GM21786 (cell line): ENCODE results near the gene APOOL.
"Not testable (repeated sequence)": the region's sequence is repeated elsewhere in the genome, so short reads cannot be mapped to it uniquely, and the experiment has no call there.

Source experiments
- ATAC-seq: cut with Tn5 transposase; IDR thresholded peaks from one replicate; pipeline ENCODE4 v1.9.1; 2021; ENCODE audit not compliant: unreplicated experiment

Gene APOOL

DNA sequence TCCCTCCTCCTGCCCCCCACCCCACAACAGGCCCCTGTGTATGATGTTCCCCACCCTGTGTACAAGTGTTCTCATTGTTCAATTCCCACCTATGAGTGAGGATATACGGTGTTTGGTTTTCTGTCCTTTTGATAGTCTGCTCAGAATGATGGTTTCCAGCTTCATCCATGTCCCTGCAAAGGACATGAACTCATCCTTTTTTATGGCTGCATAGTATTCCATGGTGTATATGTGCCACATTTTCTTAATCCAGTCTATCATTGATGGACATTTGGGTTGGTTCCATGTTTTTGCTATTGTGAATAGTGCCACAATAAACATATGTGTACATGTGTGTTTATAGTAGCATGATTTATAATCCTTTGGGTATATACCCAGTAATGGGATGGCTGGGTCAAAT is 73.6 kb downstream of the APOOL start:
- not testable (repeated sequence) for ATAC-seq

DNA sequence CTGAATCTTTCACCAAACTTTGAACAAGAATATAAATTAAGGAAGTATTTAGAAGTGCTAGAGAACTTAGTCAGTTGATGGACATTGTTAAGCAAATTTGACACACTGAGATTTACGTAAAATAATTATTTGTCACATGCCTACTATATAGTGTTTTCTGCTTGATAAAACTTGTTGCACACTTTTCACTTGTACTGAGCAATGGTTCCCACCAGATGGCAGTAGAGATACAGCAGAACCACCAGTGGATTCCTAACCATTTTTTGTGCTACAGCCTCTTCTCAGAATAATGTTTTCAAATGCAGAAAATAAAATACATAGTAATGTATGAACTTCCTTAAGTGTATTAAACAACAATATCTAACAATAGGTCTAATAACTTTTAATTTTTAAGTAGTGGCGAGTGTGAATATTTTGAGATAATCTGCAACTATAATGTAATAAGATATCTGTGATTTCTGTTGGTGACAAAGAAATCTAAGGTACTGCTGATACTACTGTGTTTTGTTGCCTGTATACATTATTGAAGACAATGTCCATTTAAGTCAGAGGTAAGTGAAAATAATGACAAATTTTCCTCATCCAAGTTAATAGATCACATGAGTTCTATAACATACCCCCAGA is 81.2 kb downstream of the APOOL start:
- peak; percentile 89 for ATAC-seq

DNA sequence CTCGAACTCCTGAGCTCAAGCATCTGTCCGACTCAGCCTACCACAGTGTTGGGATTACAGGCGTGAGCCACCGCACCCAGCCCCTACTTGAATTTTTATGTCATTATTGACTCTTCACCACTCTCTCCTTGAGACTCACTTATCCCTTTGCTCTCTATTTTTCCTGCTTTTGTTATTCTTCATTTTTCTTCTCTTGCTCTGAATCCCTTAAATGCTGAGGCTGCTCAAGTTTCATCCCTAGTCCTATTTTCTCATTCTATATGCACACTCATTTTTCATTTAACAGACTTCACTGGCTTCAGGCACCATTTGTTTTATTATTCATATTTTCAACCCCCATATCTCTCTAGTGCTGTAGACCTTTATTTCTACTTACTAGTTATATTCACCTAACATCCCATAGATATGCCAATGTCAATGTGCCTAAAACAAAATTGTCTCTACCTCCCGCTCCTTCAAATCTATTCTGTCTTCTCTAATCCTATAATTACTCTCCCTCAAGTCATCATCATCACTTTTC is 85.7 kb downstream of the APOOL start:
- ATAC-seq, result no peak

DNA sequence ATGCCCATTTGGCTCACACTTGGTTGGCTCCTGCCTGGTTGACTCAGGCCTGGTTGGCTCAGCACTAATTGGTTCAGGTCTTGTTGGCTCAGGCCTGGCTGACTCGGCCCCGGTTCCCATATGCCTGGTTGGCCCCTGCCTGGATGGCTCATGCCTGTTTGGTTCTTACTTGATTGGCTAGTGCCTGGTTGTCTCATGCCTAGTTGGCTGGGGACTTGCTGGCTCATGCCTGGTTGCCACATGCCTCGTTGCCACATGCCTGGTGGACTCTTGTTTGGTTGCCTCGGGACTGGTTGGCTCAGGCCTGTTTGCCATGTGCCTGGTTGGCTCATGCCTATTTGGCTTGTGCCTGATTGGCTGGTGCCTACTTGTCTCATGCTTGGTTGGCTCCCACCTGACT is 103.7 kb downstream of the APOOL start:
- ATAC-seq, result no peak

DNA sequence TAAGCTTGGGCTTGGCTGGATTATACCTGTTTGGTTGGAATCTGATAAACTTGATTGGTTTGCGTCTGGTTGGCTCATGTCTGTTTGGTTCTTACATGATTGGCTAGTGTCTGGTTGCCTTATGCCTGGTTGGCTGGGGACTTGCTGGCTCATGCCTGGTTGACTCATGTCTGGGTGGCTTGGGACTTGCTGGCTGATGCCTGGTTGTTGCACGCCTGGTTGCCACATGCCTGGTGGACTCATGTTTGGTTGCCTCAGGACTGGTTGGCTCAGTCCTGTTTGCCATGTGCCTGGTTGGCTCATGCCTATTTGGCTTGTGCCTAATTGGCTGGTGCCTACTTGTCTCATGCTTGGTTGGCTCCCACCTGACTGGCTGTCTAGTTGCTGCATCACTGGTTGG is 104.5 kb downstream of the APOOL start:
- ATAC-seq, result no peak

DNA sequence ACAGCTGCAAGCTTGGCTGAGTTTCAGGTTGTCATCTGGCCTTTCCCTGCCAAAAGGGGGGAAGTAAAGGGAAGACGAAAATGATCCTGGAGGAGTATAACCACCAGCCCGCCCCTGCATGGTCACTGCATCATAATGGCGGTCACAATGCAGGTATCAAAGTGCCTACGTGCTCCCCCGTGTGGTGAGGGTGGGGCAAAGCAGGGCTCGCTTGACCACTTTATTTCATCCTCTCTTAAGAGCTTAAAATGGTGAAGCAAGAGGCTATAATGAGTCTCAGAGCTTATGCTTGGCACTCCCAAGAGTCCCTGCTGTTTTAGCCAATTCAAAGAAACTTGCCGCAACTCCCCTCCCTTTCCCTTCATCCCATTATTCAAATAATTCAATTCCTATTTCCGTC is 105.6 kb downstream of the APOOL start:
- no peak for ATAC-seq

DNA sequence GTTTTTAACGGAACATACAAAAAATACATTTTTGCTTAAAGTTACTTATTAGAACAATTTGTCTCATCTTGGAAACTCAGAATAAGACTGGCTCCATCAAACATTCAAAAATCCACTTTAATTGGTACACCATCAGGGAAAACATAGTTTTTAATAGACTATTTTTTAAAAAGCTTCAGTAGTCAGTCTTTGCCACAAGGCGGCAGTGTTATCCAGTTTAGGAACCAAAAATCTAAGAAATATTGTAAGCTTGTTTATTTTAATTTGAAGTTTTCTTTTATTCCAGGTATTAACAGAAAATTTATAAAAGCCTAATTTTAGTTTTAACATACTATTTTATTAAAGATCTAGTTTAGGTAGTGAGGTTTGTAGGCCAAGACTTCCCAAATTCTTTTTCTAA is 107.7 kb downstream of the APOOL start:
- ATAC-seq, result no peak

DNA sequence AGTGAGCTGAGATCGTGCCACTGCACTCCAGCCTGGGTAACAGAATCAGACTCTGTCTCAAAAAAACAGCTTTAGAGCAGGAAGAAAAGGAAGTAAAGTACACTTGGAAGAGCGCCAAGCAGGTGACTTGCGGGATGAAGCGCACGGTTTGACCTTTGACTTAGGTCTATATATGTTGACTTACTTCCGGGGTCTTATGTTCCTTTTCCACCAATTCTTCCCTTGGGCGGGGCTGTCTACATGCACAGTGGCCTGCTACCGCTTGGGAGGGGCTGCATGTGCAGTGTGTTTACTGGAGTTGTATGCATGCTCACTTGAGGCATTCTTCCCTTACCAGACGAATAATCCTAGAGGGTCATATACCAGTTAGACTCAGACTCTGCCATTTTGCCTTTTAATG is 108.6 kb downstream of the APOOL start:
- ATAC-seq, result no peak

DNA sequence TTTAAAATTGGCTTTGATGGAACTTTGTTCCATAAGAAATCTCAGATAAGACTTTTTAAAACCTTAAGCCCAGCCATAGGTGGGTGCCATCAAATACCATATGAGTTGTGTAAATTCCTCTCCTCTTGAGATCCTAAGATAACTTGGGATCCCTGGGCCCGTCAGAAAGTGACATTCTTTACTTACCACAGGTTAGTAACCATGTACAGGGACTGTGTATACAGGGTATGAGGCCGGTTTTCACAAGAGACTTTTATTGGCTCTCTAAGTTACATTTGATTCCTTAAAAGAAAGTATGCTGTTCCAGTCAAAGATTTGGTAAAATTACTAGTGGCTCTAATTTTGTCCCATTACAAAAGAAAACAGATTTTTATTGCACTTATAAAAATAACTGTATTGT is 110.1 kb downstream of the APOOL start:
- no peak for ATAC-seq

DNA sequence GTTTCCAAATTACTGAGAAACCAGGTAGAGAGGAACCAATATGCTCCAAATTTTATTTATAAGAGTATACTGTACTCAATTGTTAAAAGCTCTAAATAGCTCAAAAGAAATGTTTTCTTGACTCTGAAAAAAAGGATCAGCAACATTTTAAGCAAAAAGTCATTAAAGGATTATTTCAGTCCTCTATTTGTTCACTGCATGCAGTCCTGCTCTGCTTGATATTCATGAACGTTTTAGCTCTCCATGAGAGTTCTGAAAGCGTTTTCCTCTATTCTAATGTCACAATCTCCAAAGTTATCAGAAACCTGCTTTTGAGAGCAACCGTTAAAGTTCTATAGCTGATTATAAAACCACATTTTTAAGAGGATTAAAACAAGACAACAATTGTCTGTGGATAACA is 110.5 kb downstream of the APOOL start:
- ATAC-seq, result no peak

DNA sequence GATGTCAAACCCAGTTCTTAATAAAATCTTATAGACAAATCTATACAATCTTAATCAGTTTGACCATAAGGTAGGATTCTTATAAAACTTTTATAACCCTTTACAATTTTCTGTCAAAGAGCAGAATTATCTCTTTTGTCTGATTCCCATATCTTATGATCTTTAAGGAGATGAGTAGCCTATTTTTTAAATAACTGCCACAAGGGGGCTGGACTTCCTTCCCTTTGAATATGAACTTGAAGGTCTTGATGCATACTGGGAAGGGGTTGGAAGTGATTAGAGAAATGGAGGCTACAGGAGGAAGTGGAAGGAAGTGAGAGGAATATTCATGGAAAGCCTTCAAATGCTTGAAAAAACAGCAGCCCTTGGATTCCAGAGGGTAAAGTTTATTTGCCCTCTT is 111.1 kb downstream of the APOOL start:
- no peak for ATAC-seq

DNA sequence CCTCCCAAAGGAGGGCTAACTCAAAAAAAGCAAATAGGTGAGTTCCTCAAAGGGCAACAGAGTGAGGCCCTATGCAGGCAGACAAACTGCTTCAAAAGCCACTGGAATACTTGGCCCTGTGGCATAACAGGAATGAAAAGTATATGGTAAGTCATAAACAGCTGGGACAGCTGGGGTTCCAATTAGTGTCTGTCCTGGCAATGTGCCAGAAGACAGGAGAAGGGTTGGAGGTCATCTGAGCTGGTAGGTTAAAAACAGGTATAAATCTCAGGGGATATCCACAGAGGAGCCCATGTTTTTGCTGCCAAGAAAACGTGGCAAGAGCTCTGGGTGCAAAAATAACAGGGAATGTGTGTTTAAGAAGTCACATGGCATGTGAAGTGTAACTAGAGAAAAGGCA is 111.6 kb downstream of the APOOL start:
- no peak for ATAC-seq

DNA sequence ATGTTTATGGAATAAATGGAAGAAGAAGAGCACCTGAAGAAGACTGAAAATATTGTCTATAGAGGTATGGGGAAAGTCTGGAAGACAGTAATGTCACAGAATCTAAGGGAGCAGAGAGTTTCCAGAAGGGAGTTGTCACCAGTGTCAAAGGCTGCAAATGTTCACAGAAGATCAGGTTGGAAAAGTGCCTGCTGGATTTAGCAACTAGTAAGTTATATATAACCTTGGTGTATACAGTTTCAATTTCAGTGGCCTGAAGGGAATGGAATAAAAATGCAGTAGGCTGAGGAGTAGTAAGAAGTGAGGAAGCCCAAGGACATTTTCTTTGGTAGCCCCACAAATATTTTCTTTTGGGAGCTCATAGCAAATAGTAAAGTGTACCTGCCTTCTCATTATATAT is 132.7 kb downstream of the APOOL start:
- no peak for ATAC-seq

DNA sequence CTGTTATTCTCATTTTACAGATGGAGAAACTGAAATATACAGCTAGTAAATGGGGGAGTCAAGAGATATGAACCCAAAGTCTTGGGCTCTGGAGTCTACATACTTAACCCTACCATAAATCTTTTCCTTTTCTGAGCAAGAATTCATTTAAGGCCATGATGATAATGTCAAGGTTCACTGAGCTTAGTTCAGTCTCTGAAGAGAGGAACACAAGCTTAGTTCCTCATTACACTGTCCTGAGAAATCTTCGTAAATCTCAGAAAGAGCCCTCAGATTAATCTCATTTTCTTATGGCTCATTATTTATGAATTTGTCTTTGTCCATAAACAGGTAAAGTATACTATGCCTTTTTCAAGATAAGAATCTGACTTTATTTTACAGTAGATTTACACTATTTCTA is 135.7 kb downstream of the APOOL start:
- ATAC-seq, result no peak

DNA sequence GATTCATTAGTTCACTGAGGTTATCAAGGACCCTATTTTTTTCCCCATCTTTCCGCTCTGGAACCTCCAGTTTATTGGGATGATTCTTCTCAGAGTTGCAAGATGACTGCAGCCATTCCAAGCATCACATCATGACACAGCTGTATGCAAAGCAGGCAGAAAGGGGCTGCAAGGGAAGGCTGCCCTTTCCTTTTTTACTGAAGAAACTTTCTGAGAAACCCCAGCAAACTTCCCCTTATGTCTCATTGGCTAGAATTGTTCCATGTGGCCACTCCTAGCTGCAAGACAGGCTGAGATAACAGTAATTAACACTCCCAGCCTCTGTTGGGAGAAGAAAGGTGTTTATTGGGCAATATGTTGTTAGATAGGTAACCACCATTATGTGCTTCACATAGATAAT is 137.3 kb downstream of the APOOL start:
- ATAC-seq, result no peak
